HEK293 (cell line): Measurements from ENCODE around the gene SIK3.

Experiments
- OSR2 ChIP-seq: fragments of 450-650 bp; formaldehyde crosslinking; IDR thresholded peaks from 2 replicates; pipeline ENCODE4 v1.5.1; 2016; ENCODE audit warnings: missing biosample characterization, missing genetic modification characterization
- SCRT1 ChIP-seq: fragments of 450-650 bp; formaldehyde crosslinking; IDR thresholded peaks from 2 replicates; pipeline ENCODE4 v1.5.1; 2016; ENCODE audit warnings: missing biosample characterization, missing genetic modification characterization, borderline replicate concordance
- TCF7L2 ChIP-seq: IDR thresholded peaks from 2 replicates; pipeline ENCODE4 v1.6.1; 2011; ENCODE audit warnings: low read depth, mild to moderate bottlenecking, inconsistent platforms, low read length, moderate library complexity, borderline replicate concordance
- TSHZ1 ChIP-seq: fragments of 450-650 bp; formaldehyde crosslinking; IDR thresholded peaks from 2 replicates; pipeline ENCODE4 v1.5.1; 2016; ENCODE audit warnings: missing biosample characterization, missing genetic modification characterization, borderline replicate concordance
- ZBTB21 ChIP-seq: fragments of 450-650 bp; formaldehyde crosslinking; IDR thresholded peaks from 2 replicates; pipeline ENCODE4 v1.5.1; 2017; ENCODE audit warnings: missing biosample characterization, missing genetic modification characterization
- ZNF18 ChIP-seq: fragments of 450-650 bp; formaldehyde crosslinking; IDR thresholded peaks from 2 replicates; pipeline ENCODE4 v1.5.1; 2016; ENCODE audit warnings: missing biosample characterization, missing genetic modification characterization
- ZNF211 ChIP-seq: fragments of 450-650 bp; formaldehyde crosslinking; IDR thresholded peaks from 2 replicates; pipeline ENCODE4 v1.5.1; 2016; ENCODE audit warnings: low read depth, missing biosample characterization, missing genetic modification characterization
- ZNF473 ChIP-seq: fragments of 450-650 bp; formaldehyde crosslinking; IDR thresholded peaks from 2 replicates; pipeline ENCODE4 v1.5.1; 2017; ENCODE audit warnings: missing biosample characterization, missing genetic modification characterization
- ZNF513 ChIP-seq: fragments of 450-650 bp; IDR thresholded peaks from 2 replicates; pipeline ENCODE4 v1.5.1; 2018; ENCODE audit warnings: missing biosample characterization, missing genetic modification characterization
- ZNF518A ChIP-seq: fragments of 450-650 bp; formaldehyde crosslinking; conservative IDR thresholded peaks from 2 replicates; pipeline ENCODE4 v1.5.1; 2016; ENCODE audit warnings: low read depth, missing biosample characterization, missing genetic modification characterization
- ZNF580 ChIP-seq: fragments of 450-650 bp; formaldehyde crosslinking; IDR thresholded peaks from 2 replicates; pipeline ENCODE4 v1.5.1; 2016; ENCODE audit warnings: missing biosample characterization, missing genetic modification characterization
- ZNF624 ChIP-seq: fragments of 450-650 bp; formaldehyde crosslinking; IDR thresholded peaks from 2 replicates; pipeline ENCODE4 v1.5.1; 2017; ENCODE audit warnings: missing biosample characterization, missing genetic modification characterization
- ZNF76 ChIP-seq: fragments of 450-650 bp; formaldehyde crosslinking; IDR thresholded peaks from 2 replicates; pipeline ENCODE4; 2016; ENCODE audit warnings: low read depth, missing biosample characterization, missing genetic modification characterization, borderline replicate concordance
- ZSCAN16 ChIP-seq: fragments of 450-650 bp; formaldehyde crosslinking; IDR thresholded peaks from 2 replicates; pipeline ENCODE4 v1.5.1; 2016; ENCODE audit warnings: missing biosample characterization, missing genetic modification characterization
- ZSCAN23 ChIP-seq: fragments of 450-650 bp; formaldehyde crosslinking; IDR thresholded peaks from 2 replicates; pipeline ENCODE4 v1.5.1; 2016; ENCODE audit warnings: missing biosample characterization, missing genetic modification characterization
- TF ChIP-seq, protein P1 (sequence below): IDR thresholded peaks from 2 replicates; pipeline ENCODE4 v1.6.1; 2011; ENCODE audit warnings: mild to moderate bottlenecking, low read depth, low read length, borderline replicate concordance
- TF ChIP-seq, protein P2 (sequence below): fragments of 450-650 bp; formaldehyde crosslinking; IDR thresholded peaks from 2 replicates; pipeline ENCODE4 v1.5.1; 2016; ENCODE audit warnings: missing biosample characterization, missing genetic modification characterization
- TF ChIP-seq, protein P3 (sequence below): sonication (generic); formaldehyde crosslinking; IDR thresholded peaks from 2 replicates; pipeline ENCODE4 v1.8.1; 2022; ENCODE audit warnings: mild to moderate bottlenecking, moderate library complexity, missing genetic modification reagents
- TF ChIP-seq, protein P4 (sequence below): fragments of 450-650 bp; formaldehyde crosslinking; IDR thresholded peaks from 2 replicates; pipeline ENCODE4 v1.5.1; 2017; ENCODE audit warnings: missing biosample characterization, missing genetic modification characterization

SIK3 gene

GRCh38 chr11:117042689-117043088 is 55.5 kb downstream of the SIK3 start (continued):
- TF ChIP-seq ZNF513 (tag by site-specific recombination) (no peak), ZSCAN16 (tag by site-specific recombination) (no peak), ZNF580 (no peak), ZNF18 (tag by site-specific recombination) (0 out of 2 replicates have a peak, but pooled peaks have one; percentile 29), TSHZ1 (no peak), SCRT1 (tag by site-specific recombination) (peak; percentile 85; the same call in 1 of the 2 replicates), ZNF211 (tag by site-specific recombination) (no peak), ZSCAN23 (tag by site-specific recombination) (no peak), ZNF518A (tag by site-specific recombination) (no peak), TCF7L2 (peak; percentile 61; the same call in 1 of the 2 replicates), ZNF624 (tag by site-specific recombination) (no peak), ZNF76 (tag by site-specific recombination) (no peak), ZBTB21 (tag by site-specific recombination) (no peak), ZNF473 (tag by site-specific recombination) (no peak), OSR2 (tag by site-specific recombination) (peak; percentile 89)
- TF ChIP-seq, protein P1, sequence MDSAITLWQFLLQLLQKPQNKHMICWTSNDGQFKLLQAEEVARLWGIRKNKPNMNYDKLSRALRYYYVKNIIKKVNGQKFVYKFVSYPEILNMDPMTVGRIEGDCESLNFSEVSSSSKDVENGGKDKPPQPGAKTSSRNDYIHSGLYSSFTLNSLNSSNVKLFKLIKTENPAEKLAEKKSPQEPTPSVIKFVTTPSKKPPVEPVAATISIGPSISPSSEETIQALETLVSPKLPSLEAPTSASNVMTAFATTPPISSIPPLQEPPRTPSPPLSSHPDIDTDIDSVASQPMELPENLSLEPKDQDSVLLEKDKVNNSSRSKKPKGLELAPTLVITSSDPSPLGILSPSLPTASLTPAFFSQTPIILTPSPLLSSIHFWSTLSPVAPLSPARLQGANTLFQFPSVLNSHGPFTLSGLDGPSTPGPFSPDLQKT, result no peak
- TF ChIP-seq, protein P2, sequence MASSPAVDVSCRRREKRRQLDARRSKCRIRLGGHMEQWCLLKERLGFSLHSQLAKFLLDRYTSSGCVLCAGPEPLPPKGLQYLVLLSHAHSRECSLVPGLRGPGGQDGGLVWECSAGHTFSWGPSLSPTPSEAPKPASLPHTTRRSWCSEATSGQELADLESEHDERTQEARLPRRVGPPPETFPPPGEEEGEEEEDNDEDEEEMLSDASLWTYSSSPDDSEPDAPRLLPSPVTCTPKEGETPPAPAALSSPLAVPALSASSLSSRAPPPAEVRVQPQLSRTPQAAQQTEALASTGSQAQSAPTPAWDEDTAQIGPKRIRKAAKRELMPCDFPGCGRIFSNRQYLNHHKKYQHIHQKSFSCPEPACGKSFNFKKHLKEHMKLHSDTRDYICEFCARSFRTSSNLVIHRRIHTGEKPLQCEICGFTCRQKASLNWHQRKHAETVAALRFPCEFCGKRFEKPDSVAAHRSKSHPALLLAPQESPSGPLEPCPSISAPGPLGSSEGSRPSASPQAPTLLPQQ (tag by site-specific recombination), result no peak
- TF ChIP-seq, protein P3, sequence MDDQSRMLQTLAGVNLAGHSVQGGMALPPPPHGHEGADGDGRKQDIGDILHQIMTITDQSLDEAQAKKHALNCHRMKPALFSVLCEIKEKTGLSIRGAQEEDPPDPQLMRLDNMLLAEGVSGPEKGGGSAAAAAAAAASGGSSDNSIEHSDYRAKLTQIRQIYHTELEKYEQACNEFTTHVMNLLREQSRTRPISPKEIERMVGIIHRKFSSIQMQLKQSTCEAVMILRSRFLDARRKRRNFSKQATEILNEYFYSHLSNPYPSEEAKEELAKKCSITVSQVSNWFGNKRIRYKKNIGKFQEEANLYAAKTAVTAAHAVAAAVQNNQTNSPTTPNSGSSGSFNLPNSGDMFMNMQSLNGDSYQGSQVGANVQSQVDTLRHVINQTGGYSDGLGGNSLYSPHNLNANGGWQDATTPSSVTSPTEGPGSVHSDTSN (CRISPR knock-in tag), result no peak
- TF ChIP-seq, protein P4, sequence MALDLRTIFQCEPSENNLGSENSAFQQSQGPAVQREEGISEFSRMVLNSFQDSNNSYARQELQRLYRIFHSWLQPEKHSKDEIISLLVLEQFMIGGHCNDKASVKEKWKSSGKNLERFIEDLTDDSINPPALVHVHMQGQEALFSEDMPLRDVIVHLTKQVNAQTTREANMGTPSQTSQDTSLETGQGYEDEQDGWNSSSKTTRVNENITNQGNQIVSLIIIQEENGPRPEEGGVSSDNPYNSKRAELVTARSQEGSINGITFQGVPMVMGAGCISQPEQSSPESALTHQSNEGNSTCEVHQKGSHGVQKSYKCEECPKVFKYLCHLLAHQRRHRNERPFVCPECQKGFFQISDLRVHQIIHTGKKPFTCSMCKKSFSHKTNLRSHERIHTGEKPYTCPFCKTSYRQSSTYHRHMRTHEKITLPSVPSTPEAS (tag by site-specific recombination), result no peak
